Mucosa of descending colon (tissue), 3 donors: ENCODE measurements around the gene ADD1. TPM values are rescaled to one million over a fixed set of nuclear protein-coding genes. Genes with fewer than 3 reads are reported as not detected.

Experiments used
- ATAC-seq: fragments of 200-7000 bp; cut with Tn5 transposase; one replicate; pipeline ENCODE4 v1.9.1; 2020; ENCODE audit warnings: mild to moderate bottlenecking, moderate library complexity
- DNase-seq, 3 donors: peaks; one replicate each; pipeline ENCODE4 v3.0.0-alpha.2; 2020
- H3K36me3 ChIP-seq: fragments of 200-600 bp; one replicate; pipeline ENCODE4 v1.8.0; 2021; ENCODE audit warnings: low read depth, mild to moderate bottlenecking
- H3K4me1 ChIP-seq: fragments of 200-600 bp; one replicate; pipeline ENCODE4 v1.8.0; 2021; ENCODE audit warnings: low read depth, mild to moderate bottlenecking
- H3K4me3 ChIP-seq: fragments of 200-600 bp; one replicate; pipeline ENCODE4 v1.8.0; 2021; ENCODE audit warnings: mild to moderate bottlenecking
- H3K9me3 ChIP-seq: fragments of 200-600 bp; one replicate; pipeline ENCODE4 v1.8.0; 2021; ENCODE audit warnings: mild to moderate bottlenecking
- intact Hi-C, 2 donors: fragments of 100-400 bp; cut with DNase I in 1 of 2; cut with micrococcal nuclease in 1 of 2; formaldehyde crosslinking; loops; one replicate each; pipeline versions ENCODE4 v1.11.0 to v1.11.1; 2022; cut with DNase I, micrococcal nuclease
- total RNA-seq, 3 donors: library from RNA; stranded (reverse); fragmentation: NEBNext Ultra II Directional in 2 of 3; extraction: Animal tissue kit (Norgen Biotek cat#: 25700) in 2 of 3; gene quantifications; one replicate each; pipeline versions ENCODE4 v1.2.1 to v1.2.4, GENCODE V29; 2021 to 2023
- TF ChIP-seq, protein P1 (sequence below): fragments of 200-600 bp; IDR thresholded peaks from one replicate; pipeline ENCODE4 v1.8.0; 2022; ENCODE audit warnings: antibody characterized with exemption, mild to moderate bottlenecking
- donor health status: DM: no; HTN: no; CAD: no; lungs with moderate emphysema.
- donor health status: DM: no; HTN: no; CAD: no.
- donor health status: DM: no; HTN: yes; CAD: no.

ADD1 gene
- total RNA-seq, 3 donors from 2014 or later = 201 to 373 (median 261) TPM

DNA sequence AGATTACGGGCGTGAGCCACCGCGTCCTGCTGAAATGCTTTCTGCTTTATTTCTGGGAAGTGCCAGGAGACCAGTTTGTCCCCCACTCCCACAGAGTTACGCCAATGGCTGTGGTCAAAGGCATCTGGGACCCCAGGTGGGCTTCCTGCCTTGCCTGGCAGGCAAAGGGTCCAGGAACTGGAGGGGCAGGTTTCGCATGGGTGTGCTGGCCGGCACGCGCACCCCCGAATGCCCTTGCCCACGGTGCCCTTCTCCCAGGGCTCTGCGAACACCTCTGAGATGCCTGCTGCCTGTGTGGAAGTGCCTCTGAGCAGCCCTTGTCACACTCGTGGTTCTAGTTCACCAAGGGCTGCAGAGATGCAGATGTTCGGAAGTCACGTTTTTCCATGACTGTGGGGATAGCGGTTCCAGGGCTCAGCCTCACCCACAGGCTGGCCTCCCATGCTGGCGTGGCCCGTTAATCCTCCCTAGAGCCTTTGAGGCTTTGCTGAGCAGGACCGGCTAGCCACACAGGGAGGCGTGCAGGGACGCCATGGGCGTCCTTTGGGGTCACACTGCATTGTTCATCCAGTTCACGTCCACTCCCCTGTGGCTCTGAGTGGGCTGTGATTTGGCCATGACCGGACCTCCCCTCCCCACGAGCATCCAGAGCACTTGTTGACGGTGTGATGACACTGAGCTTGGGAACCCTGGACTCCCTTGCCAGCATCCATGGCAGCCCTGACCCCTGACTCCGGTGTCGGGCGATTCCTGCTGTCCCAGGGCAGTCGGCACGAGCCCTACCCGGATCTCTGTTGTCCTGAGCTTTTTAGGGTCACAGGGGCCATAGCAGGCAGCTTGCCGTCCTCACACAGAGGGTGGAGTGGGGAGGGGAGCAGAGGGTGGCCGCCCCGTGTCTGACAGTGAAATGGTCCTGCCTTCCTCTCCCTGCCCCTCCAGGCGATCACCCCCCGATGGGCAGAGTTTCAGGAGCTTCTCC, 12.7 kb upstream of the ADD1 start:
- H3K4me3 ChIP-seq = no peak overlapping the region
- intact Hi-C loops = no loop called here
- no peak for ATAC-seq
- TF ChIP-seq, protein P1, sequence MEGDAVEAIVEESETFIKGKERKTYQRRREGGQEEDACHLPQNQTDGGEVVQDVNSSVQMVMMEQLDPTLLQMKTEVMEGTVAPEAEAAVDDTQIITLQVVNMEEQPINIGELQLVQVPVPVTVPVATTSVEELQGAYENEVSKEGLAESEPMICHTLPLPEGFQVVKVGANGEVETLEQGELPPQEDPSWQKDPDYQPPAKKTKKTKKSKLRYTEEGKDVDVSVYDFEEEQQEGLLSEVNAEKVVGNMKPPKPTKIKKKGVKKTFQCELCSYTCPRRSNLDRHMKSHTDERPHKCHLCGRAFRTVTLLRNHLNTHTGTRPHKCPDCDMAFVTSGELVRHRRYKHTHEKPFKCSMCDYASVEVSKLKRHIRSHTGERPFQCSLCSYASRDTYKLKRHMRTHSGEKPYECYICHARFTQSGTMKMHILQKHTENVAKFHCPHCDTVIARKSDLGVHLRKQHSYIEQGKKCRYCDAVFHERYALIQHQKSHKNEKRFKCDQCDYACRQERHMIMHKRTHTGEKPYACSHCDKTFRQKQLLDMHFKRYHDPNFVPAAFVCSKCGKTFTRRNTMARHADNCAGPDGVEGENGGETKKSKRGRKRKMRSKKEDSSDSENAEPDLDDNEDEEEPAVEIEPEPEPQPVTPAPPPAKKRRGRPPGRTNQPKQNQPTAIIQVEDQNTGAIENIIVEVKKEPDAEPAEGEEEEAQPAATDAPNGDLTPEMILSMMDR = no peak
- H3K9me3 ChIP-seq = no peaks in the 10 kb centered on the region
- peak in 1 of 3 donors; percentile 22 for DNase-seq
- H3K4me1 ChIP-seq = no peaks in the 10 kb centered on the region
- peaks cover 7% of the 10 kb centered on the region for H3K36me3 ChIP-seq

GRCh38 chr4:2831611-2832308, 11.9 kb upstream of the ADD1 start:
- Histone ChIP-seq H3K9me3 (no peaks in the 10 kb centered on the region), H3K36me3 (peaks cover 7% of the 10 kb centered on the region), H3K4me1 (peaks cover under 1% of the 10 kb centered on the region), H3K4me3 (no peak overlapping the region)
- peak in 2 of 3 donors; percentile 16 to 44 for DNase-seq
- intact Hi-C loops = no loop called here
- ATAC-seq = no peak
- TF ChIP-seq, protein P1 = no peak

- peak in 2 of 3 donors; percentile 26 to 60 for DNase-seq
- TF ChIP-seq, protein P1 = no peak
- intact Hi-C loops = no loop called here
- H3K9me3 ChIP-seq = no peaks in the 10 kb centered on the region
- no peak overlapping the region for H3K4me3 ChIP-seq
- peaks cover 7% of the 10 kb centered on the region for H3K36me3 ChIP-seq
- ATAC-seq = no peak
- peaks cover 8% of the 10 kb centered on the region for H3K4me1 ChIP-seq
Observed at GRCh38 chr4:2832309-2832980, 11.2 kb upstream of the ADD1 start.

DNA sequence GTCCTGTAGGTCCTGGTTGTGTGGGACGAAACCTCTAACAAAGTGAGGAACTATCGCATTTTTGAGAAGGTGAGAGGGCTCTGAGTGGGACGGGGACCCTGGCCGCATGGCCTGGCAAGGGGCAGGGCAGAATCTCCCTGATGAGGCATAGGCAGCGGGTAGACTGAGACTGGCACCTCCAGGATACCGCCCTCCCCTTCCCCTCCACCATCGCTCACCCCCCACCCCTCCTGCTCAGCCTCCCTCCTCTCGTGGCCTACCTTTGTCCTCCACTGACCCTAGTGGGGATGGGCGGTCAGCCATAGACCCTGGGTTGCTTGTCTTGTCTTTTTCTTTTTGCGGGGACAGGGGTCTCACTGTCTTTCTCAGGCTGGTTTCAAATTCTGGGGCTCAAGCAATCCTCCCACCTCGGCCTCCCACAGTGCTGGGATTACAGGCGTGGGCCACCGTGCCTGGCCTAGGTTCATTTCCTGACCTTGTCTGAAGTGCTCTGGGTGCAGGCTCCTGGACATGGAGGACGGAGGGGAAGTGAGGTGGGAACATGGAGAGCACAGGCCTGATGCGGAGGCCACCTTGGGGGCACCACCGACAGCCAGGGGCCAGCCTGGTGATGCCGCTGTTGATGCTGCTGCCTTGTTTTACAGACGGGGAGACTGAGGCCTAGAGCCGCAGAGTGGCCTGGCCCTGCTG, 10.5 kb upstream of the ADD1 start:
- Histone ChIP-seq H3K9me3 (no peaks in the 10 kb centered on the region), H3K36me3 (peaks cover 7% of the 10 kb centered on the region), H3K4me1 (peaks cover 12% of the 10 kb centered on the region), H3K4me3 (no peak overlapping the region)
- intact Hi-C loops = no loop called here
- DNase-seq (peak in 1 of 3 donors; percentile 43), ATAC-seq (no peak)
- TF ChIP-seq, protein P1 = no peak

- H3K36me3 ChIP-seq = peaks cover 7% of the 10 kb centered on the region
- H3K4me3 ChIP-seq = no peak overlapping the region
- intact Hi-C loops = no loop called here
Observed at GRCh38 chr4:2833671-2834000, 10.0 kb upstream of the ADD1 start.

More at GRCh38 chr4:2833671-2834000, 10.0 kb upstream of the ADD1 start:
- no peaks in the 10 kb centered on the region for H3K9me3 ChIP-seq
- DNase-seq (peak in 2 of 3 donors; percentile 17 to 44), ATAC-seq (no peak)
- TF ChIP-seq, protein P1 = no peak
- peaks cover 12% of the 10 kb centered on the region for H3K4me1 ChIP-seq
